ENCODE results near the gene HOXC9. TPM values are rescaled to one million over a fixed set of nuclear protein-coding genes. Genes with fewer than 3 reads are reported as not detected.
A peak's percentile ranks its signal among the peaks of the same experiment; 100 is the strongest.

The HOXC9 gene
- total RNA-seq, 4 donors from 2014 or later = 13.6 to 37.7 (median 26.3) TPM

- ATAC-seq (no peak), DNase-seq (no peak)
- no peak overlapping the region for H3K4me3 ChIP-seq
- H3K9me3 ChIP-seq = no peaks in the 10 kb centered on the region
- H3K27me3 ChIP-seq = peaks cover 0 to 3% (median 0%) of the 10 kb centered on the region in 3 donors
- intact Hi-C loops (cut with DNase I; ENCODE audit: low total_unique reads) = no loop called here
- in situ Hi-C loops (cut with MboI; ENCODE audit: low sequenced_read_pairs in 4 of 4) = no loop called here
- H3K27ac ChIP-seq = no peak overlapping the region
- TF ChIP-seq POLR2A (IDR thresholded peaks at IDR 0.05) (no peak), CTCF (IDR thresholded peaks at IDR 0.05 in 4 of 5, conservative IDR thresholded peaks at IDR 0.05 in 1 of 5) (no peak)
- no peaks in the 10 kb centered on the region for H3K36me3 ChIP-seq
- peaks cover 4 to 10% of the 10 kb centered on the region in 2 donors for H3K4me1 ChIP-seq
Observed at GRCh38 chr12:54051874-54052437, 52.0 kb downstream of the HOXC9 start.

GRCh38 chr12:54052438-54053002 is 52.6 kb downstream of the HOXC9 start:
- DNase-seq = no peak
- H3K27ac ChIP-seq = peak overlapping the region in 2 of 4 donors; percentile 21 to 33
- intact Hi-C loops (cut with DNase I; ENCODE audit: low total_unique reads) (no loop called here), in situ Hi-C loops (cut with MboI; ENCODE audit: low sequenced_read_pairs in 4 of 4) (no loop called here)
- H3K36me3 ChIP-seq = no peaks in the 10 kb centered on the region
- ATAC-seq = peak; percentile 43 to 51
- H3K4me3 ChIP-seq = peak overlapping the region in 2 of 4 donors; percentile 55 to 65
- no peak for TF ChIP-seq POLR2A (IDR thresholded peaks at IDR 0.05)
- TF ChIP-seq CTCF (IDR thresholded peaks at IDR 0.05 in 4 of 5, conservative IDR thresholded peaks at IDR 0.05 in 1 of 5) = no peak
- H3K4me1 ChIP-seq = peaks cover 4 to 10% of the 10 kb centered on the region in 2 donors
- no peaks in the 10 kb centered on the region for H3K9me3 ChIP-seq
- H3K27me3 ChIP-seq = peaks cover 0 to 3% (median 0%) of the 10 kb centered on the region in 3 donors

MicroRNA genes within 50 kb of the gene (microRNA counts, 767-probe panel; counts per million panel counts)
- microRNA hsa-miR-196a-5p = 9,848 to 10,087 counts per million in 2 donors
- microRNA hsa-miR-615-3p = 356 to 448 counts per million in 2 donors
- microRNA hsa-miR-615-5p = 356 to 448 counts per million in 2 donors

Small RNAs within 50 kb of the gene (microRNA-seq; reads per million reads assigned to microRNA genes)
- 2,630 to 3,757 reads per million in 2 donors for gene MIR196A2 (ENCODE audit: borderline replicate concordance in 2 of 2)
- gene MIR615 (ENCODE audit: borderline replicate concordance in 2 of 2) = 262 to 277 reads per million in 2 donors

Other genes with a start within 250 kb of the HOXC9 start
- gene CISTR, start 248.2 kb upstream of the HOXC9 start, total RNA-seq = not detected
- gene HOXC13, start 61.3 kb upstream of the HOXC9 start, total RNA-seq = under 1 TPM in 2 of 4 donors, not detected in 2; 0.10 to 0.33 TPM
- gene HOXC12, start 45.3 kb upstream of the HOXC9 start, total RNA-seq = not detected
- gene HOXC11, start 27.0 kb upstream of the HOXC9 start, total RNA-seq = 1 to 10 TPM in 1 of 4 donors, under 1 TPM in 3; 0.24 to 1.1 (median 0.44) TPM
- under 1 TPM in 3 of 4 donors, not detected in 1; 0.35 to 0.83 (median 0.56) TPM for gene HOTAIR, start 25.2 kb upstream of the HOXC9 start, total RNA-seq
- 10 to 100 TPM; 23.9 to 48.3 (median 40.3) TPM for gene HOXC10, start 15.0 kb upstream of the HOXC9 start, total RNA-seq
- 1 to 10 TPM; 3.3 to 4.9 (median 3.8) TPM for gene HOXC8, start 8.8 kb downstream of the HOXC9 start, total RNA-seq
- gene HOXC6, start 28.3 kb downstream of the HOXC9 start, total RNA-seq = 1 to 10 TPM; 1.0 to 4.7 (median 3.8) TPM
- 1 to 10 TPM in 1 of 4 donors, under 1 TPM in 1, not detected in 2; 0.36 to 1.4 TPM for gene HOXC5, start 32.9 kb downstream of the HOXC9 start, total RNA-seq
- gene HOXC4, start 53.7 kb downstream of the HOXC9 start, total RNA-seq = 1 to 10 TPM in 1 of 4 donors, under 1 TPM in 3; 0.51 to 2.0 (median 0.71) TPM
- gene SMUG1, start 188.8 kb downstream of the HOXC9 start, total RNA-seq = 10 to 100 TPM; 25.3 to 51.8 (median 35.4) TPM